IPS DF 4.7 (cell line): ENCODE measurements around the gene ZNF474.

Experiments used
- DNase-seq: peaks from one replicate; pipeline ENCODE4 v3.0.0-alpha.2; 2013; ENCODE audit warnings: low spot score; ENCODE audit errors: extremely low read depth

ZNF474 gene

GRCh38 chr5:122180863-122181548 lies 51.7 kb downstream of the ZNF474 start:
- no peak for DNase-seq

GRCh38 chr5:122181863-122182262 lies 52.5 kb downstream of the ZNF474 start:
- no peak for DNase-seq

GRCh38 chr5:122182491-122182921 lies 53.2 kb downstream of the ZNF474 start:
- DNase-seq, result no peak

GRCh38 chr5:122183098-122183787 lies 53.9 kb downstream of the ZNF474 start:
- DNase-seq, result no peak

GRCh38 chr5:122183788-122184170 lies 54.4 kb downstream of the ZNF474 start:
- no peak for DNase-seq

- DNase-seq, result no peak
Observed at GRCh38 chr5:122184676-122185255, 55.4 kb downstream of the ZNF474 start.

GRCh38 chr5:122187426-122187825 lies 58.1 kb downstream of the ZNF474 start:
- no peak for DNase-seq

GRCh38 chr5:122190156-122190555 lies 60.8 kb downstream of the ZNF474 start:
- no peak for DNase-seq

- no peak for DNase-seq
Observed at GRCh38 chr5:122192497-122193496, 63.5 kb downstream of the ZNF474 start.

- no peak for DNase-seq
Observed at GRCh38 chr5:122195802-122196394, 66.6 kb downstream of the ZNF474 start.

GRCh38 chr5:122199146-122199545 lies 69.8 kb downstream of the ZNF474 start:
- no peak for DNase-seq

- no peak for DNase-seq
Observed at GRCh38 chr5:122200450-122200849, 71.1 kb downstream of the ZNF474 start.

- no peak for DNase-seq
Observed at GRCh38 chr5:122200865-122201264, 71.5 kb downstream of the ZNF474 start.

GRCh38 chr5:122201365-122201764 lies 72.0 kb downstream of the ZNF474 start:
- DNase-seq, result no peak

GRCh38 chr5:122202952-122203351 lies 73.6 kb downstream of the ZNF474 start:
- DNase-seq, result no peak
